OCI-LY7 (cell line): Measurements from ENCODE around the gene SHMT1. TPM values are rescaled to one million over a fixed set of nuclear protein-coding genes. Genes with fewer than 3 reads are reported as not detected.

Experiments
- BruUV-seq: library from RNA; stranded (reverse); fragments of 400-500 nt; replicated peaks from 2 replicates; lab custom pipeline; 2021; lab: Mats Ljungman, UMichigan
- CTCF ChIA-PET: fragments of 300-600 bp; sonication (Branson Sonifier 250); formaldehyde crosslinking; loops from one replicate; lab custom pipeline; 2022; ENCODE audit warnings: antibody characterized with exemption; ENCODE audit not compliant: unreplicated experiment; lab: Charles Lee
- POLR2A ChIA-PET: fragments of 300-600 bp; sonication (Branson Sonifier 250); formaldehyde crosslinking; loops from one replicate; lab custom pipeline; 2022; ENCODE audit warnings: antibody characterized with exemption; lab: Charles Lee
- DNase-seq: peaks from one replicate; pipeline ENCODE4 v3.0.0-alpha.2; 2015; ENCODE audit warnings: low spot score
- H2AFZ ChIP-seq: fragments of 200-600 bp; sonication (generic), shearing (Covaris generic); 2 replicates; pipeline ENCODE4 v1.6.1; 2014; ENCODE audit warnings: mild to moderate bottlenecking, antibody characterized with exemption, low read length, moderate library complexity
- H3K27ac ChIP-seq: fragments of 200-600 bp; sonication (generic); 2 replicates; pipeline ENCODE4 v1.5.1; 2014; ENCODE audit warnings: mixed run types, low read depth, mild to moderate bottlenecking, moderate library complexity, low read length, inconsistent platforms; ENCODE audit not compliant: poor library complexity, severe bottlenecking
- H3K36me3 ChIP-seq: fragments of 200-600 bp; sonication (generic); 2 replicates; pipeline ENCODE4 v1.6.1; 2014; ENCODE audit warnings: mild to moderate bottlenecking, antibody characterized with exemption, low read length, moderate library complexity, mixed read lengths; ENCODE audit not compliant: insufficient read depth
- H3K4me1 ChIP-seq: fragments of 200-600 bp; sonication (generic); 2 replicates; pipeline ENCODE4 v1.5.1; 2014; ENCODE audit warnings: mild to moderate bottlenecking, low read length; ENCODE audit not compliant: insufficient read depth, poor library complexity, severe bottlenecking
- H3K4me2 ChIP-seq: fragments of 200-600 bp; sonication (generic); 2 replicates; pipeline ENCODE4 v1.6.1; 2014; ENCODE audit warnings: mild to moderate bottlenecking, low read length
- H3K4me3 ChIP-seq: fragments of 200-600 bp; sonication (generic); 2 replicates; pipeline ENCODE4 v1.5.1; 2014; ENCODE audit warnings: mild to moderate bottlenecking, low read depth, low read length; ENCODE audit not compliant: poor library complexity, severe bottlenecking
- H3K79me2 ChIP-seq: fragments of 200-600 bp; sonication (generic); 2 replicates; pipeline ENCODE4 v1.6.1; 2016; ENCODE audit warnings: low read depth, mild to moderate bottlenecking, low read length, moderate library complexity, mixed read lengths; ENCODE audit not compliant: insufficient read depth
- H3K9me2 ChIP-seq: fragments of 200-600 bp; sonication (generic); 2 replicates; pipeline ENCODE4 v1.6.1; 2016; ENCODE audit warnings: mild to moderate bottlenecking, low read length, mixed read lengths; ENCODE audit not compliant: insufficient read depth
- H3K9me3 ChIP-seq: fragments of 200-600 bp; sonication (generic); 2 replicates; pipeline ENCODE4 v1.6.1; 2014; ENCODE audit warnings: mild to moderate bottlenecking, mixed run types, low read length, mixed read lengths
- H4K20me1 ChIP-seq: fragments of 200-600 bp; sonication (generic); 2 replicates; pipeline ENCODE4 v1.6.1; 2014; ENCODE audit warnings: mild to moderate bottlenecking, antibody characterized with exemption, low read length, moderate library complexity, mixed read lengths; ENCODE audit not compliant: insufficient read depth
- CTCF ChIP-seq: fragments of 200-600 bp; sonication (generic); conservative IDR thresholded peaks from 2 replicates; pipeline ENCODE4 v1.5.1; 2014; ENCODE audit warnings: mild to moderate bottlenecking, antibody characterized with exemption, low read length, moderate library complexity, mixed read lengths
- EZH2phosphoT487 ChIP-seq: fragments of 200-600 bp; sonication (generic); IDR thresholded peaks from 2 replicates; pipeline ENCODE4 v1.6.1; 2018; ENCODE audit warnings: low read depth, borderline replicate concordance, mild to moderate bottlenecking, mixed run types, antibody characterized with exemption, low read length, moderate library complexity, mixed read lengths
- intact Hi-C: fragments of 100-400 bp; cut with micrococcal nuclease; formaldehyde crosslinking; loops from one replicate; pipeline ENCODE4 v1.10.0; 2022; ENCODE audit not compliant: unreplicated experiment
- total RNA-seq, 2 experiments: library from RNA; depleted of rRNA in 1 of 2; stranded (reverse); fragments of >200 nt in 1 of 2; shearing (Covaris generic) in 1 of 2; gene quantifications; 2 replicates each; pipeline ENCODE4 v1.2.3, GENCODE V29; 2014 to 2022

Gene SHMT1
- total RNA-seq, 2 experiments from 2014 or later, result 66.5 to 101 TPM

DNA sequence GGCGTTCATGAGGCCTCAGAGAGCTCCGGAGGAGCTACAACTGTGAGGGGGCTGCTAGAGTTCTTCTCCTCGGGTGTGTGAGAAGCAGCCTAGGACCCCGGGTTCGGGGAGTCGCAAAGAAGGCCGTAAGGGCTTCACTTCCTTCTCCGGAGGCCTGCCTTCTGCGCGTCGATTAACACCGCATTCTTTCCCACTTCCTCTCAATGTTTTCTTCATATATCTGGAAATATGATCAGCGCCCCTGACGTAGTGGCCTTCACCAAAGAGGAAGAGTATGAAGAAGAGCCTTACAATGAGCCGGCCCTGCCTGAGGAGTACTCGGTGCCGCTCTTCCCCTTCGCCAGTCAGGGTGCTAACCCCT lies 47.8 kb downstream of the SHMT1 start:
- peak; percentile 25 for DNase-seq
- peak overlapping the region; percentile 92 for H3K4me3 ChIP-seq
- H3K4me1 ChIP-seq, result peaks cover 43% of the 10 kb centered on the region
- H3K36me3 ChIP-seq, result peaks cover 28% of the 10 kb centered on the region
- H2AFZ ChIP-seq, result peak overlapping the region; percentile 67
- intact Hi-C loops, result loop anchor here (2.0 to 5.0 kb wide), 2 partner anchors 55 to 68 kb away; partner anchors contain the start of gene MIEF2
- ChIA-PET POLR2A (interaction anchor here (0.5 to 1.1 kb wide), 2 partner anchors 47 to 49 kb away, joined by 4 read pairs; no protein-coding TSS in a partner anchor), CTCF (no interaction called here)
- H3K27ac ChIP-seq, result peak overlapping the region; percentile 76
- TF ChIP-seq EZH2phosphoT487 (no peak), CTCF (no peak)
- peaks cover 62% of the 10 kb centered on the region for H3K79me2 ChIP-seq
- no peaks in the 10 kb centered on the region for H3K9me3 ChIP-seq
- H4K20me1 ChIP-seq, result peaks cover 5% of the 10 kb centered on the region; the same call in 1 of the 2 replicates
- H3K4me2 ChIP-seq, result peak overlapping the region; percentile 97
- H3K9me2 ChIP-seq, result no peaks in the 10 kb centered on the region
- TSS peak; percentile 81 for BruUV-seq

DNA sequence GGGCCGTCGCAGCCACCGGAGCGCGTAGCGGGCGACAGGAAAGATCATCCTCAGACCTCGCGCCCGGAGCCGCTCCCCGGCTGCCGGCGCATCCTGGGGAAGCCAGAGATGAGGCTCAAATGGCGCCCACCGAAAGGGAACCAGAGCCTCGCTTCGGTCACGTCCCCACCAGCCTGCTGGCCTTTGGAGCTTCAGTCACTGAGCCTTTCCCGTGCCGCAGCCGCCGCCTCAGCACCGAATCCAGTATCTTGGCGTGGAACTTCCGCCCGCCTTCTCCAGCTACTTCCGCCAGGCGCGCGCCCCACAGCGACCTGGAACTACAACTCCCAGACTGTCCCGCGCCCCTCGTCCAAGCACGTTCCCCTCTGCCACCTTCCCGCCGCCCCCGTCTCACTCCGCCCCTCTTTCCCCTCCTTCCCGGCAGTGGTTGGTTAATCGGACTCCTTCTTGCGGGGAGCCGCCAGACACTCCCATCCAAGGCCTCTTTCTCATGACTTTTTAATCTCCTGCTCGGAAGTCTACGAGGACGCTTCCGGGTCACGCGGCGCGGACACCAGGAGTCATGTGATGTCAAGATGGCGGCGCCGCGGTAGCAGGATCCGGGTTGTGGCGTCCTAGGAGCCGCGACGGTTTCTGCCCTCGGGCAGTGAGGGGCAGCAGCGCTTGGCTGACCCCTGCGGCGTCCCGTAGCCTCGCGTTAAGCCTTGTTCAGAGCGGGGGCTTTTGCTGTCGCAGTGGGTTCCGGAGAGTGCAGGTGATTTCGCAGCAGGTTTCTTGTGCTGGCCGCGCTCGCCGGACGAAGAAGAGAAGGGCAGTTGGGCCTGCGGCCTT lies 48.4 kb downstream of the SHMT1 start, which contains the start of the genes SMCR8 and TOP3A:
SMCR8 (plus strand) TSS at position 563 of the 831 bp plus-strand sequence. CDS start 497 bp downstream, outside the sequence.
TOP3A (minus strand) TSS at position 264 of the 831 bp plus-strand sequence; CDS start at position 48, 216 bp downstream.
- Histone ChIP-seq H3K4me3 (peak within 1 kb of the TSS; percentile 92), H4K20me1 (peaks cover 5% of the 10 kb centered on the region; the same call in 1 of the 2 replicates), H3K36me3 (peaks cover 34% of the 10 kb centered on the region), H3K9me2 (no peaks in the 10 kb centered on the region), H3K79me2 (peaks cover 65% of the 10 kb centered on the region), H3K4me1 (peaks cover 42% of the 10 kb centered on the region), H3K27ac (peak within 1 kb of the TSS; percentile 76), H2AFZ (peak within 1 kb of the TSS; percentile 67), H3K4me2 (peak within 1 kb of the TSS; percentile 97), H3K9me3 (no peaks in the 10 kb centered on the region)
- no TSS peak for BruUV-seq
- CTCF ChIA-PET, result no interaction called here
- POLR2A ChIA-PET, result interaction anchor here (1.1 kb wide), 1 partner anchor 47 kb away, joined by 4 read pairs; no protein-coding TSS in a partner anchor
- TF ChIP-seq CTCF (no peak), EZH2phosphoT487 (no peak)
- peak; percentile 92 for DNase-seq
- intact Hi-C loops, result loop anchor here (2.0 to 5.0 kb wide), 2 partner anchors 54 to 68 kb away; partner anchors contain the start of gene MIEF2
